Sigmoid colon (tissue), 3 donors: ENCODE measurements around the gene NPBWR2.
"Not testable (repeated sequence)": the region's sequence is repeated elsewhere in the genome, so short reads cannot be mapped to it uniquely, and the experiment has no call there.

Source experiments
- POLR2A ChIP-seq, 2 donors: fragments of 450-650 bp; IDR thresholded peaks; one replicate each; pipeline ENCODE4 v1.6.1; 2016; ENCODE audit warnings: antibody characterized with exemption in 2 of 2, mild to moderate bottlenecking in 2 of 2, moderate library complexity in 2 of 2
- TF ChIP-seq, protein P1 (sequence below), 4 experiments: fragments of 450-650 bp in 3 of 4; fragments of 200-600 bp in 1 of 4; IDR thresholded peaks; one replicate each; pipeline ENCODE4 v1.5.1; 2016 to 2019; ENCODE audit warnings: antibody characterized with exemption in 4 of 4, mild to moderate bottlenecking in 3 of 4, moderate library complexity in 2 of 4

DNA sequence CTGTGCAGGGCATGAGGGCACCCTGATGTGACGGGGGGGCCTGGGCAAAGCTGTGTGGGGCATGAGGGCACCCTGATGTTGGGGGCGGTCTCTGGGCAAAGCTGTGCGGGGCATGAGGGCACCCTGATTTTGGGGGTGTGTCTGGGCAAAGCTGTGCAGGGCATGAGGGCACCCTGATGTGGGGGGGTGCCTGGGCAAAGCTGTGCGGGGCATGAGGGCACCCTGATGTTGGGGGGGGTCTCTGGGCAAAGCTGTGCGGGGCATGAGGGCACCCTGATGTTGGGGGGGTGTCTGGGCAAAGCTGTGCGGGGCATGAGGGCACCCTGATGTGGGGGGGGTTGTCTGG lies 10.0 kb upstream of the NPBWR2 start:
- not testable (repeated sequence) for TF ChIP-seq POLR2A (IDR thresholded peaks at IDR 0.05)
- TF ChIP-seq, protein P1, sequence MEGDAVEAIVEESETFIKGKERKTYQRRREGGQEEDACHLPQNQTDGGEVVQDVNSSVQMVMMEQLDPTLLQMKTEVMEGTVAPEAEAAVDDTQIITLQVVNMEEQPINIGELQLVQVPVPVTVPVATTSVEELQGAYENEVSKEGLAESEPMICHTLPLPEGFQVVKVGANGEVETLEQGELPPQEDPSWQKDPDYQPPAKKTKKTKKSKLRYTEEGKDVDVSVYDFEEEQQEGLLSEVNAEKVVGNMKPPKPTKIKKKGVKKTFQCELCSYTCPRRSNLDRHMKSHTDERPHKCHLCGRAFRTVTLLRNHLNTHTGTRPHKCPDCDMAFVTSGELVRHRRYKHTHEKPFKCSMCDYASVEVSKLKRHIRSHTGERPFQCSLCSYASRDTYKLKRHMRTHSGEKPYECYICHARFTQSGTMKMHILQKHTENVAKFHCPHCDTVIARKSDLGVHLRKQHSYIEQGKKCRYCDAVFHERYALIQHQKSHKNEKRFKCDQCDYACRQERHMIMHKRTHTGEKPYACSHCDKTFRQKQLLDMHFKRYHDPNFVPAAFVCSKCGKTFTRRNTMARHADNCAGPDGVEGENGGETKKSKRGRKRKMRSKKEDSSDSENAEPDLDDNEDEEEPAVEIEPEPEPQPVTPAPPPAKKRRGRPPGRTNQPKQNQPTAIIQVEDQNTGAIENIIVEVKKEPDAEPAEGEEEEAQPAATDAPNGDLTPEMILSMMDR (IDR thresholded peaks at IDR 0.05): not testable (repeated sequence)
